Measurements from ENCODE around the gene TRIM44. TPM values are rescaled to one million over a fixed set of nuclear protein-coding genes. Genes with fewer than 3 reads are reported as not detected.

The TRIM44 gene
- polyA plus RNA-seq, 2 donors, result 3.1 to 6.2 TPM

- H3K27ac ChIP-seq (ENCODE audit: low read depth in 2 of 2, low read length in 1 of 2), result no peak overlapping the region
- H3K4me3 ChIP-seq (ENCODE audit: low read depth in 1 of 2, low read length in 2 of 2), result no peak overlapping the region
- H3K27me3 ChIP-seq (ENCODE audit: control insufficient read depth in 1 of 2, insufficient read depth in 2 of 2, low read length in 2 of 2), result peaks cover 0 to 4% of the 10 kb centered on the region in 2 donors
- no peaks in the 10 kb centered on the region for H3K36me3 ChIP-seq (ENCODE audit: control insufficient read depth in 2 of 2, insufficient read depth in 2 of 2, low read length in 1 of 2)
- no peaks in the 10 kb centered on the region for H3K9me3 ChIP-seq (ENCODE audit: control insufficient read depth in 2 of 2, insufficient read depth in 1 of 2, low read depth in 1 of 2, low read length in 1 of 2)
- WGBS, 2 donors, result 97 to 99% methylated on average over 5 of the region's 5 CpGs
- H3K4me1 ChIP-seq (ENCODE audit: control insufficient read depth in 2 of 2, insufficient read depth in 2 of 2, low read length in 1 of 2), result no peaks in the 10 kb centered on the region
Observed at GRCh38 chr11:35846874-35847273, 184.3 kb downstream of the TRIM44 start.

- Histone ChIP-seq H3K27ac (ENCODE audit: low read depth in 2 of 2, low read length in 1 of 2) (no peak overlapping the region), H3K27me3 (ENCODE audit: control insufficient read depth in 1 of 2, insufficient read depth in 2 of 2, low read length in 2 of 2) (peaks cover 0 to 4% of the 10 kb centered on the region in 2 donors), H3K9me3 (ENCODE audit: control insufficient read depth in 2 of 2, insufficient read depth in 1 of 2, low read depth in 1 of 2, low read length in 1 of 2) (no peaks in the 10 kb centered on the region), H3K36me3 (ENCODE audit: control insufficient read depth in 2 of 2, insufficient read depth in 2 of 2, low read length in 1 of 2) (no peaks in the 10 kb centered on the region), H3K4me3 (ENCODE audit: low read depth in 1 of 2, low read length in 2 of 2) (no peak overlapping the region), H3K4me1 (ENCODE audit: control insufficient read depth in 2 of 2, insufficient read depth in 2 of 2, low read length in 1 of 2) (no peaks in the 10 kb centered on the region)
- 64 to 68% methylated on average over 2 of the region's 2 CpGs for WGBS, 2 donors
Observed at GRCh38 chr11:35847473-35847872, 184.9 kb downstream of the TRIM44 start.

DNA sequence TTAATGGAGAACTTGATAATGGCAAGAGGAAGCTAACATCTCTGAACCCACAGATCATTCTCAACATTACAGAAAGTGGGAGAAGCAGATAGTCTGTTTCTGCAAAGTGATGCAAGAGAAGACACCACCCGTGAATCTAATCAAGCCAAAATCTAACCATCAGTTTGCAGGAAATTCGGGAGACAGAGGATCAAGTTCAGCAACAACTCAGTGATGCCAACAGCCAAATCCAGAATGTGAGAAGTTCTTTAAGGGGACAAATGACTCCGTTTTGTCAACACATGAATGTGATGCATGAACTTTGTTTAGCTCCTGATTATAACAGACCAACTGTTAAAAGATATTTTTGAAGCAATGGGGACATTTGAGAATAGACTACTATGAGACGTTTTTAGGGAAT, 186.0 kb downstream of the TRIM44 start:
- Histone ChIP-seq H3K27ac (ENCODE audit: low read depth in 2 of 2, low read length in 1 of 2) (no peak overlapping the region), H3K9me3 (ENCODE audit: control insufficient read depth in 2 of 2, insufficient read depth in 1 of 2, low read depth in 1 of 2, low read length in 1 of 2) (no peaks in the 10 kb centered on the region), H3K36me3 (ENCODE audit: control insufficient read depth in 2 of 2, insufficient read depth in 2 of 2, low read length in 1 of 2) (no peaks in the 10 kb centered on the region), H3K4me3 (ENCODE audit: low read depth in 1 of 2, low read length in 2 of 2) (no peak overlapping the region), H3K27me3 (ENCODE audit: control insufficient read depth in 1 of 2, insufficient read depth in 2 of 2, low read length in 2 of 2) (peaks cover 0 to 4% of the 10 kb centered on the region in 2 donors), H3K4me1 (ENCODE audit: control insufficient read depth in 2 of 2, insufficient read depth in 2 of 2, low read length in 1 of 2) (no peaks in the 10 kb centered on the region)
- WGBS, 2 donors, result 63 to 69% methylated on average over 4 of the region's 4 CpGs

DNA sequence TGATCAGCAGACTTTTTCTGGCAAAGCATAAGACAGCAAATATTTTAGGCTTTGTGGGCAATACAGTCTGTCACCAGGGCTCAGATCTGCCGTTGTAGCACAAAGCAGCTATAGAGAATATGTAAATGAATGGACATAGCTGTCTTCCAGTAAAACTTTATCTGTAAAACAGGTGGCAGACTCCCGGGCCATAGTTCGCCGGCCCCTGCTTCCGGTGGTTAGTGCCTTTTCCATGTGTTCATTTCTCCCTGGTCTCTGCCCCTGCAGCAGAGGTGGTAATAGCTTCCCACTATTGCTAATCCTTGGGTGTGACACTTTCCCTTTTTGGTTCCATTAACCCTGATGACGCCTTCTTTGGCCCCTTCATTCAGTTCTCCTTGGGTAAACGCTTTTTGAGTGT, 187.6 kb downstream of the TRIM44 start:
- Histone ChIP-seq H3K4me1 (ENCODE audit: control insufficient read depth in 2 of 2, insufficient read depth in 2 of 2, low read length in 1 of 2) (no peaks in the 10 kb centered on the region), H3K27ac (ENCODE audit: low read depth in 2 of 2, low read length in 1 of 2) (no peak overlapping the region), H3K36me3 (ENCODE audit: control insufficient read depth in 2 of 2, insufficient read depth in 2 of 2, low read length in 1 of 2) (no peaks in the 10 kb centered on the region), H3K27me3 (ENCODE audit: control insufficient read depth in 1 of 2, insufficient read depth in 2 of 2, low read length in 2 of 2) (peaks cover 0 to 4% of the 10 kb centered on the region in 2 donors), H3K9me3 (ENCODE audit: control insufficient read depth in 2 of 2, insufficient read depth in 1 of 2, low read depth in 1 of 2, low read length in 1 of 2) (no peaks in the 10 kb centered on the region), H3K4me3 (ENCODE audit: low read depth in 1 of 2, low read length in 2 of 2) (no peak overlapping the region)
- 87 to 90% methylated on average over 7 of the region's 7 CpGs for WGBS, 2 donors

GRCh38 chr11:35851342-35851741, 188.8 kb downstream of the TRIM44 start:
- no peak overlapping the region for H3K4me3 ChIP-seq (ENCODE audit: low read depth in 1 of 2, low read length in 2 of 2)
- 93 to 96% methylated on average over 5 to 6 of the region's 6 CpGs for WGBS, 2 donors
- H3K27me3 ChIP-seq (ENCODE audit: control insufficient read depth in 1 of 2, insufficient read depth in 2 of 2, low read length in 2 of 2), result peaks cover 0 to 4% of the 10 kb centered on the region in 2 donors

GRCh38 chr11:35852056-35852455, 189.5 kb downstream of the TRIM44 start:
- no peaks in the 10 kb centered on the region for H3K36me3 ChIP-seq (ENCODE audit: control insufficient read depth in 2 of 2, insufficient read depth in 2 of 2, low read length in 1 of 2)
- no peaks in the 10 kb centered on the region for H3K9me3 ChIP-seq (ENCODE audit: control insufficient read depth in 2 of 2, insufficient read depth in 1 of 2, low read depth in 1 of 2, low read length in 1 of 2)
- no peak overlapping the region for H3K4me3 ChIP-seq (ENCODE audit: low read depth in 1 of 2, low read length in 2 of 2)
- WGBS, 2 donors, result 67 to 72% methylated on average over 6 of the region's 6 CpGs
- peaks cover 0 to 4% of the 10 kb centered on the region in 2 donors for H3K27me3 ChIP-seq (ENCODE audit: control insufficient read depth in 1 of 2, insufficient read depth in 2 of 2, low read length in 2 of 2)
- H3K4me1 ChIP-seq (ENCODE audit: control insufficient read depth in 2 of 2, insufficient read depth in 2 of 2, low read length in 1 of 2), result no peaks in the 10 kb centered on the region
- H3K27ac ChIP-seq (ENCODE audit: low read depth in 2 of 2, low read length in 1 of 2), result no peak overlapping the region

More at GRCh38 chr11:35851342-35851741, 188.8 kb downstream of the TRIM44 start:
- Histone ChIP-seq H3K36me3 (ENCODE audit: control insufficient read depth in 2 of 2, insufficient read depth in 2 of 2, low read length in 1 of 2) (no peaks in the 10 kb centered on the region), H3K4me1 (ENCODE audit: control insufficient read depth in 2 of 2, insufficient read depth in 2 of 2, low read length in 1 of 2) (no peaks in the 10 kb centered on the region), H3K9me3 (ENCODE audit: control insufficient read depth in 2 of 2, insufficient read depth in 1 of 2, low read depth in 1 of 2, low read length in 1 of 2) (no peaks in the 10 kb centered on the region), H3K27ac (ENCODE audit: low read depth in 2 of 2, low read length in 1 of 2) (no peak overlapping the region)

DNA sequence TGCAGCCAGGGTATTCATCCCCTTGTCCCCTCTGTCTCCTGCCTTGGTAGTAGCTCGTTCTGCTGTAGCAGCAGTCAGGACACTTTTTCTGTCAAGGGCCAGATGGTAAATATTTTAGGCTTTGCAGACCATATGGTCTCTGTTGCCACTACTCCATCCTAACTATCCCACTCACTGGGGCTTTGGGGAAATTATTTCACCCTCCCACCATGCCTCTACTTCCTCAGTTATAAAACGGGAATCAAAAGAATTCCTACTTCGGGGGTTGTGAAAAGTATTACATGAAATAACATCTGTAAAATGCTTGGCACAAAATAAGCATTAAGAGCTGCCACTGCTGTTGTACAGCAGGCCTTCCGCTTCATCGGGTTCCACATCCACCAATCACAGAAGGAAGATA, 191.4 kb downstream of the TRIM44 start:
- Histone ChIP-seq H3K27me3 (ENCODE audit: control insufficient read depth in 1 of 2, insufficient read depth in 2 of 2, low read length in 2 of 2) (no peaks in the 10 kb centered on the region), H3K27ac (ENCODE audit: low read depth in 2 of 2, low read length in 1 of 2) (no peak overlapping the region), H3K9me3 (ENCODE audit: control insufficient read depth in 2 of 2, insufficient read depth in 1 of 2, low read depth in 1 of 2, low read length in 1 of 2) (no peaks in the 10 kb centered on the region), H3K4me1 (ENCODE audit: control insufficient read depth in 2 of 2, insufficient read depth in 2 of 2, low read length in 1 of 2) (no peaks in the 10 kb centered on the region), H3K36me3 (ENCODE audit: control insufficient read depth in 2 of 2, insufficient read depth in 2 of 2, low read length in 1 of 2) (no peaks in the 10 kb centered on the region), H3K4me3 (ENCODE audit: low read depth in 1 of 2, low read length in 2 of 2) (no peak overlapping the region)
- WGBS, 2 donors, result 75 to 82% methylated on average over 4 to 5 of the region's 5 CpGs

GRCh38 chr11:35855671-35856070, 193.1 kb downstream of the TRIM44 start:
- H3K36me3 ChIP-seq (ENCODE audit: control insufficient read depth in 2 of 2, insufficient read depth in 2 of 2, low read length in 1 of 2), result no peaks in the 10 kb centered on the region
- no peaks in the 10 kb centered on the region for H3K9me3 ChIP-seq (ENCODE audit: control insufficient read depth in 2 of 2, insufficient read depth in 1 of 2, low read depth in 1 of 2, low read length in 1 of 2)
- H3K4me1 ChIP-seq (ENCODE audit: control insufficient read depth in 2 of 2, insufficient read depth in 2 of 2, low read length in 1 of 2), result no peaks in the 10 kb centered on the region
- H3K27ac ChIP-seq (ENCODE audit: low read depth in 2 of 2, low read length in 1 of 2), result no peak overlapping the region
- H3K27me3 ChIP-seq (ENCODE audit: control insufficient read depth in 1 of 2, insufficient read depth in 2 of 2, low read length in 2 of 2), result no peaks in the 10 kb centered on the region
- no peak overlapping the region for H3K4me3 ChIP-seq (ENCODE audit: low read depth in 1 of 2, low read length in 2 of 2)

DNA sequence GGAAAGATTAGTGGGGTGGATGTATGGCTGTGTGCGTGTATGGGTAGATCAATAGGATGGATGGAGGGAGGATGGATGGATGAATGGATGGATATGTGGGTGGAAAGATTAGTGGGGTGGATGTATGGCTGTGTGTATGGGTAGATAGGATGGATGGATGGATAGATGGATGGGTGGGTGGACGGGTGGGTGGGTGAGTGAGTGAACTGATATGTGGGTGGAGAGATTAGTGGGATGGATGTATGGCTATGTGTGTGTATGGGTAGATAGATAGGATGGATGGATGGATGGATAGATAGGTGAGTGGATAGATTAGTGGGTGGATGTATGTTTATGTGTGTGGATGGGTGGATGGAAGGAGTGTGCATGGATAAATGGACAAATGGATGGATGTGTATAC, 193.7 kb downstream of the TRIM44 start:
- no peak overlapping the region for H3K27ac ChIP-seq (ENCODE audit: low read depth in 2 of 2, low read length in 1 of 2)
- H3K9me3 ChIP-seq (ENCODE audit: control insufficient read depth in 2 of 2, insufficient read depth in 1 of 2, low read depth in 1 of 2, low read length in 1 of 2), result no peaks in the 10 kb centered on the region
- H3K27me3 ChIP-seq (ENCODE audit: control insufficient read depth in 1 of 2, insufficient read depth in 2 of 2, low read length in 2 of 2), result no peaks in the 10 kb centered on the region
- H3K4me3 ChIP-seq (ENCODE audit: low read depth in 1 of 2, low read length in 2 of 2), result no peak overlapping the region
- H3K4me1 ChIP-seq (ENCODE audit: control insufficient read depth in 2 of 2, insufficient read depth in 2 of 2, low read length in 1 of 2), result no peaks in the 10 kb centered on the region
- WGBS, 2 donors, result 80 to 89% methylated on average over 2 of the region's 2 CpGs
- H3K36me3 ChIP-seq (ENCODE audit: control insufficient read depth in 2 of 2, insufficient read depth in 2 of 2, low read length in 1 of 2), result no peaks in the 10 kb centered on the region

DNA sequence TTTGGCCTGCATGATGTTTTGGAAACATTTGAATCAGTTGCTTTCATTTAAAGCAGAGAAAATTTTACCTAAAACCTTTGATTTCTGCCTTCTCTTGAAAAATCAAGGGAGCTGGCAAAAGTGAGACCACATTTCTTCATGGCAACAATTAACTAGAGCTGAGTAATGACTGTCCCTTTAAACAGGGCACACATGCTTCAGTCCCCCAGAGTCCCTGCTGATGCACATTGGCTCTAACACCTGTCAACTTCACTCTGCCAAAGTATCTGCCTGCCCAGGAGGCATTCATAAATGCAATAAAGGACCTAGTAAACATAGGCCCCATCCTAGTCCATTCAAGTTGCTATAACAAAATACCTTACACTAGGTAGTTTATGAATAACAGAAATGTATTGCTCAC, 194.2 kb downstream of the TRIM44 start:
- no peaks in the 10 kb centered on the region for H3K9me3 ChIP-seq (ENCODE audit: control insufficient read depth in 2 of 2, insufficient read depth in 1 of 2, low read depth in 1 of 2, low read length in 1 of 2)

More for the DNA sequence above, 194.2 kb downstream of the TRIM44 start:
- Histone ChIP-seq H3K36me3 (ENCODE audit: control insufficient read depth in 2 of 2, insufficient read depth in 2 of 2, low read length in 1 of 2) (no peaks in the 10 kb centered on the region), H3K4me3 (ENCODE audit: low read depth in 1 of 2, low read length in 2 of 2) (no peak overlapping the region), H3K27ac (ENCODE audit: low read depth in 2 of 2, low read length in 1 of 2) (no peak overlapping the region), H3K4me1 (ENCODE audit: control insufficient read depth in 2 of 2, insufficient read depth in 2 of 2, low read length in 1 of 2) (no peaks in the 10 kb centered on the region), H3K27me3 (ENCODE audit: control insufficient read depth in 1 of 2, insufficient read depth in 2 of 2, low read length in 2 of 2) (no peaks in the 10 kb centered on the region)
